T-helper 2 cell (primary cell): ENCODE measurements around the gene CFHR4.
A peak's percentile ranks its signal among the peaks of the same experiment; 100 is the strongest.
"Not testable (repeated sequence)": the region's sequence is repeated elsewhere in the genome, so short reads cannot be mapped to it uniquely, and the experiment has no call there.

Experiments
- DNase-seq, 5 experiments: peaks; one replicate each; pipeline versions ENCODE4 v3.0.0 to v3.0.0-alpha.2; 2012 to 2022
- total RNA-seq, 2 donors: gene quantifications; one replicate each; lab custom pipeline; 2026; lab: John Stamatoyannopoulos, UW

Gene CFHR4
- 0 reads per million in 2 donors for total RNA-seq

DNA sequence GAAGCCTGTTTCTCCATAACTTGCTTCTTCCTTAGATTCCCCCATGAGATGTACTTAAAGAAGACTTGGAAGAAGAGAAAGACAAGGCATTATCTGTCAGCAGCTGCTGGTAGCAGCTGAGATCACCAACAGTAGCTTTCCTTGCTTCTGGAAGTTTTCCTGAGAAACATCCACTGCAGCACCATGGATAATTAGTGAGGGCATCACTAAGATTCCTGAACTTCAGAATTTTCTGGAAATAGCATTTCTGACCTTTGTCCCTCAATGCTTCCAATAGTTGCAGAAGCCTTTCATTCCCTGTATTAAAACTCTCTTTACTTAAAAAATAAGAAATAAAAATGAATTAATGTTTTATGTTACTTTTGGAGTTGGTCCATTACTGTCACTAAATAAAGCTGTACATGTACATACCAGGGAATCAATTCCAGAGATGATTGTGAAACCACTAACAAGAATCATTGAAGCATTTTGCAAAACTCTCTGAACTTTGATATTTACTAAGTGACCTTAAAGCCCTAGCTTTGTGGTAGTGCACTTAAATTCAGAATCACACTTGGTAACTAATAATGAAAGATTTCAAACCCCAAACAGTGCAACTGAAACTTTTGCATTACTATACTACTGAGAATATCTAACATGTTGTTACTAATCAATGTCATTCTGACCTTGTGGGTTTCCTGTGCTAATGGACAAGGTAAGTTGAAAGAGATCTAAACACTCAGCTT lies at the start of gene CFHR4:
CFHR4 (plus strand) TSS at position 538 of the 725 bp plus-strand sequence; CDS start at position 637, 99 bp downstream.
- peak in 1 of 5 experiments; percentile 3 for DNase-seq

DNA sequence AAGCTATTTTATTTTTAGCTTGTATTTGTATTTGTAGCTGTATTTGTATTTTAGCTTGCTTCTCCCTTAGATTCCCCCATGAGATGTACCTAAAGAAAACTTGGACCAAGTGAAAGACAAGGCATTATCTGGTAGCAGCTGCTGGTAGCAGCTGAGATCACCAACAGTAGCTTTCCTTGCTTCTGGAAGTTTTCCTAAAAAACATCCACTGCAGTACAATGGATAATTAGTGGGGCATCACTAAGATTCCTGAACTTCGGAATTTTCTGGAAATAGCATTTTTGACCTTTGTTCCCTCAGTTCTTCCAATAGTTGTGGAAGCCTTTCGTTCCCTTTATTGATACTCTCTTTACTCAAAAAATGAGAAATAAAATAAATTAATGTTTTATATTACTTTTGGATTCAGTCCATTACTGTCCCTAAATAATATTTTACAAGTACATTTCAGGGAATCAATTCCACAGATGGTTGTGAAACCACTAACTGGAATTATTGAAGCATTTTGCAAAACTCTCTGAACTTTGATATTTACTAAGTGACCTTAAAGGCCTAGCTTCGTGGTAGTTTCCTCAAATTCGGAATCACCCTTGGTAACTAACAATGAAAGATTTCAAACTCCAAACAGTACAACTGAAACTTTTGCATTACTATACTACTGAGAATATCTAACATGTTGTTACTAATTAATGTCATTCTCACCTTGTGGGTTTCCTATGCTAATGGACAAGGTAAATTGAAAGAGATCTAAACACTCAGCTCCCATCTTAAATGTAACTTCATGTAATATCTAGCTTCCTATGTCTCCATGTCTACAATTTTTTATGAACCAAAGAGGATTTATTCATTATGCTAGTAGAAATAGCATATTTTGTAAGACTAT lies 38.0 kb upstream of the CFHR4 start:
- DNase-seq: not testable (repeated sequence)

DNA sequence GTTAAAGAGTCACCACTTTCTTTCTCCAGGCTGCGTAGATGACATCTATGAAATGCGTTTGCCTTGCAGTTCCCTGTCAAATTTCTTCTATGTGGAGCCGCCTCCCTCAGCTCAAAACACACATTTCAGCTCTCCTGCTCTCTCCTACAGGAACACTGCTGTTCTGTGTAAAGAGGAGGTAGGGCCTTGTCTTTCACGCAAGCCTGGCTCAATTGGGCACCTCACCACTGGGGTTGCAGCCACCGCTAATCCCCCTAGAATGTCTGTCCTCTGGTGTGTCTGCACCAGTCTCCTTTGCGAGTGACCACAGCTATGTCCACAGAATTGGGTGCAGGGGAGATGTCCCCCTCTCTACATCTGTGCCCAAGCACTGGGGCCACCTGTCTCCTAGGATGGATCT lies 31.8 kb upstream of the CFHR4 start:
- no peak for DNase-seq

DNA sequence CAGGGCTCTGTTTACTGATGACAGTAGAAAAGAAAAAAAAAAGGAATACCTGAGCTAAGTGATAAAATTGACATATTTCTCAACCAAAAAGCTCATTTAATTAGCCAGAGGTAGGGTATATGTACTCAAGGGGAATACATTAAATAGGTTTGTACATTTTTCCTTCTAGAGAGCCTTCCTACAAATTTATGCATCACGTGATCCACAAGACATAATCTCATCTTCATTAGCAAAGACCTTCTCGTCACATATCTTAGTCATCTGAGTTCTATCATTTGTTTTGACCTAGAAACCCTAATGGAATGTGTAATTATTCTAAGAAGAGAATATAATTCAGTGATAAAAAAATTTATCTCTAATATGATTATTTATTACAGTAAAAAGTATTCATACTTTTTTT lies 30.7 kb upstream of the CFHR4 start:
- no peak for DNase-seq

DNA sequence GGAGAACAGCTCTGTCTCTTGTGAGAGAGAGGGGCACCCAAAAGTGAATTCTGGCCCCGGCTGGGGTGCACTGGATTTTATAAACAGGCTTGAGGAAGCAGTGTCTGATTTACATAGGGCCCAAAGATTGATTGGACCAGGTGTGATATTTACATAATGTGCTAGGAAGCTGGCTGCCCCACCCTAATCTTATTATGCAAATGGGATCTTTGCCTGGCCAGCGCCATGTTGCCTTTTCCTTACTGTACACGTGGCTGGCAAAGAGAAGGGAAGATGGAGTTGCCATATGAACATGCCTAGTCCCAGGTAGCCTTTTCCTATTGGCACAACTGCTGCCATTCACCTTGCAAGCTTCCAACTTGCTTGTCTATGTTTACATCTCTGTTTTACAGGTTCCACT lies 29.0 kb upstream of the CFHR4 start:
- DNase-seq: no peak

DNA sequence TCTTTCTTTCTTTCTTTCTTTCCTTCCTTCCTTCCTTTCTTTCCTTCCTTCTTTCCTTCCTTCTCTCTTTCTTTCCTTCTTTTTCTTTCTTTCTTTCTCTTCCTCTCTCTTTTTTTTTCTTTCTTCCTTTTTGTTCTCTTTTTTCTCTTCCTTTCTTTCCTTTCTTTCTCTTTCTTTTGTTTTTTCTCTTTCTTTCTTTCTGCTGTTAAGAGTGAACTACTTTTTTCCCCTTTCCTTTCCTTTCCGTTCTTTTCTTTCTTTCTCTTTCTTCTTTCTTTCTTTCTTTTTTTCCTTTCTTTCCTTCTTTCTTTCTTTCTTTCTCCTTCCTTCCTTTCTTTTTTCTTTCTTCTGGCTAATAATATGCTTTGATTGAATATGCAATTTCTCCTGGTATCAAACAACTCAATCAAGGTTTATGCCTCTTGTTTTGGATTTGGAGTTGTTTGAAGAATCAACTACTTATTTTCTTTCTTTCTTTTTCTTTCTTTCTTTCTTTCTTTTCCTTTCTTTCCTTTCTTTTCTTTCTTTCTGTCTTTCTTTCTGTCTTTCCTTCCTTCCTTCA lies 27.4 kb upstream of the CFHR4 start:
- no peak for DNase-seq

DNA sequence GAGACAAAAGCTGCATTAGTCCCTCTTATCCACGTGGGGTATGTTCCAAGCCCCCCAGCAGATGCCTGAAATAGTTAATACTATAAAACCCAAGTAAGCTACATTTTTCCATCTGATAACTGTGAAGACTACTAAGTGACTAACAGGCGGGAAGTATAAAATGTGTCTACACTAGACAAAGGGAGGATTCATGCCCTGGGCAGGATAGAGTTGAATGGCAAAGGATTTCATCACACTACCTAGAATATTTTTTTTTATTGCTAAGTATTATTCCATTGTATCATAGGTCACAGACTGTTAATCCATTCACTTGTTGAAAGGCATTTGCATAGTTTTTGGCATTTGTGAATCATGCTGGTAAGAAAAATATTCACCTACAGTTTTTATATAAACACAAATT lies 26.4 kb upstream of the CFHR4 start:
- no peak for DNase-seq

DNA sequence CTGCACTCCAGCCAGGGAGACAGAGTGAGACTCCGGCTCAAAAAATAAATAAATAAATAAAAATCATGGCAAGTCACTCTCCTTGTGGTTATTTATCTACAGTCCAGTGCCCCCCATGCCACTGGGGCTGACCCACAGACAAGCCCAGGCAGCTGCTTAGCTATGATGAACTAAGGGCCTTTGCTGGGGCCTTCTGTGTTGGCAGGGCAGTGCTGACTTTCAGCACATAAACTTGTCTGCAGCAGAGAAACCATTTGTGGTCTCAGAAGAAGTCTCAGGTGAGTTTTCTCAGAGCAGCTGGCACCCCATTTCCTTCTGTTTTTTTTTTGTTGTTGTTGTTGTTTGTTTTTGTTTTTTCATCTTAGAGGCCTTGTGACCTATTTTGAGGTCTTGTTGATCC lies 20.9 kb upstream of the CFHR4 start:
- DNase-seq: no peak

DNA sequence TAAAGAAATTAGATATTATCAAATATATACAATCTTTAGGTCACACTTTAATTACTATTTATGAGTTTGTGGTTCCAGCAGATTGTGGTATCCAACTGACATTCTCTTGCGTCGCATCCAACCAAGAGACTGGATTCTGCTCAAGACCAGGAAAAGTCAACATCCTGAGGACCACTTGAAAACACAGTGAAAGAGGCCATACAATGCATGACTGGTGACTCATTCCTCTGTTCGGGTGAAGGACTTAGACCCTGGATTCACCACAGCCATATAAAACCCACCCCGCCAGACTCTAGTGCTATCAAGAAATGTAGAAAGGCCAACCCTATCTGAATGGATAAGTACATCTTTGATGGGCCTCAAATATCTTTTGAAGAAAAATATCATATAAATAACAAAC lies 14.5 kb upstream of the CFHR4 start:
- DNase-seq: no peak

DNA sequence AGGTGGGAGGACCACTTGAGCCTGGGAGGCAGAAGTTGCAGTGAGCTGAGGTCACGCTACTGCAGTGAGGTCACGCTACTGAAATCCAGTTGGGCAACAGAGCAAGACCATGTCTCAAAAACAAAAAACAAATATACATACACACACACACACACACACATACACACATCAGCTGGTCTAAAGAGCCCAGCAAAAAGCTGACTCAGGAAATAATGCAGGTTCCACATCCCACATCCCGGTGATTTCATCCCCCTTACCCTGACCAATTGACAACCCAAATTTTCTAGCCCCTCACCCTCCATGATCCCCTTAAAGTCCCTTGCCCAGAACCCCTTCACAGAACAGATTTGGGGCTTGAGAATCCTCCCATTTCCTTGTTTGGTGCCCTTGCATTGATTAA lies 11.9 kb upstream of the CFHR4 start:
- DNase-seq: no peak

DNA sequence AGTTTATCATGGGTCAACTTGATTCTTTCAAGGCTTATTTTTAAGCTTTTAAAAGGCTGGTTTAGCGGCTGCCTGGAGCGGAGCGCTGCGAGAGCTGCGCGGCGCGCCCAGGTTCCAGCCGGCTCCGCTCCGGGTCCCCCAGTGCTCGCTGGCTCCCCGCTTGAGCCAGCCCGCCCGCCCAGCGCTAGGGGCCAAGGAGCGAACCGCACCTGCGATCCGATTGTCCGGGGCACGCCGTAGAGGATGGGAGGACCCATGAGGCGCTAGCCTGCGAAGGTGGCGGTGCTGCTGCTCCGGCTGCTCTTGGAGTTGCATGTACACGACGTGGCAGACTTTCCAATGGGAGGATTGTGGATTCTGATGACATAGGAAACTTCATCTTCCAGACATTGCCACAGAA lies 9.9 kb upstream of the CFHR4 start:
- no peak for DNase-seq

DNA sequence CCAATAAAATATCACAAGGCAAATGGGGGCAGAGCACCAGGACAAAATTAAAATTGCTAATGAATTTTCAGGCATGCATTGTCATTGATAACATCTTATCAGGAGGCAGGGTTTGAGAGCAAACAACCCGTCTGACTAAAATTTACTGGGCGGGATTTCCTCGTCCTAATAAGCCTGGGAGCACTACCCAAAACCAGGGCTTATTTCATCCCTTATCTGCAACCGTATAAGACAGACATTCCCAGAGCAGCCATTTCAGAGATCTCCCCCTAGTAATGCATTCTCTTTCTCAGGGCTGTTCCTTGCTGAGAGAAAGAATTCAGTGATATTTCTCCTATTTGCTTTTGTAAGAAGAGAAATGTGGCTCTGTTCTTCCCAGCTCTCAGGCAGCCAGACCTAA lies 1.3 kb upstream of the CFHR4 start:
- DNase-seq: not testable (repeated sequence)

DNA sequence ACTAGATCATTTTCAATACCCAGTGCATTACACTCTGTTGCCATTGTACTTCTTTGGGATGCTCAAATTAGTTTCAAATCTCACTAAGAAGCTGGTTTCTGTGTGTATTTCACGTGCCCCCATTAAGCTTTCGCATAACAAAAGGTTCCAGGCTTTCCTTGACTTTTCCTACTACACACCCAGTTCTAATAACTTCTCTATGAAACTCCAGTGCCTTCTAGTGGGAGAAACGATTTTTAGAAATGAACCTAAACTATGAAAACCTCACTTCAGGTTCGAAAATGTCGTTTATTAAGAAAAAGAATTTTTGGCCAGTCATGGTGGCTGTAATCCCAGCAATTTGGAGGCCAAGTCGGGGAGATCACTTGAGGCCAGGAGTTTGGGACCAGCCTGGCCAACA lies 2.8 kb downstream of the CFHR4 start:
- DNase-seq: no peak

DNA sequence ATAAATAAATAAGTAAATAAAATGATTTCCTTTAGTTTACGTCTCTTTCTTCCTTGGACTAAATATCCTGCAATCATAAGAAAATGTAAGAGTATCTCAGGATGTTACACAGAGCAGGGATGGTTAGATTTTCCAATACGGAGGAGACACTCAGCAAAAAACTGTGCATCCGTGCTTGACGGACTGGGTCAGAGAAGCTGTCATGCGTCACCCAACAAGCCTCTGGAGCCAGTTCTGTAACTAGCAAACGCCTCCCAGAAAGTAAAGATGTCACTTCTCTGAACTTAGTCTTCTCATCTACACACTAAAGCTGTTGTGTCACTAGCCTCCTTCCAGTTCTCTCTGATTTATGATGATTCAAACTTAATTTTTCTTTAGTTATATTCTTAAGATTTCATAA lies 3.4 kb downstream of the CFHR4 start:
- no peak for DNase-seq

DNA sequence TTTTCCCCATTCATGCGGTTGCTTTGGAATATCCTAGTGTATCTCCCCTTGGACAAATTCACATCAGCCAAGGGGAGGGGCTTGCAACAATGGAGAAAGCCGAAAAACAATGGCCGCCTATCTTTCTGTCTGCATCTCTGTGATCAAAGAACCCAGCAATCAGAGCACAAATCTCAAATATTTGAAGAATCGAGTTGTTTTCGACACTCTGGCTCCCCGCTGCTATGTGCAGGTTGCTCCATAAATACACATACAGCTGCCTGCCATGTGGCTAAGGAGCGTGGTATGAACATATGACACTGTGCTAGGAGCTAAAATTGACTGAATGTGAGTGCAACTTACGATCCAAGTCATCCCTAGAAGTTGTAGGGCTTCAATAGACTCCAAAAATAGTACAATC lies 8.5 kb downstream of the CFHR4 start:
- no peak for DNase-seq

DNA sequence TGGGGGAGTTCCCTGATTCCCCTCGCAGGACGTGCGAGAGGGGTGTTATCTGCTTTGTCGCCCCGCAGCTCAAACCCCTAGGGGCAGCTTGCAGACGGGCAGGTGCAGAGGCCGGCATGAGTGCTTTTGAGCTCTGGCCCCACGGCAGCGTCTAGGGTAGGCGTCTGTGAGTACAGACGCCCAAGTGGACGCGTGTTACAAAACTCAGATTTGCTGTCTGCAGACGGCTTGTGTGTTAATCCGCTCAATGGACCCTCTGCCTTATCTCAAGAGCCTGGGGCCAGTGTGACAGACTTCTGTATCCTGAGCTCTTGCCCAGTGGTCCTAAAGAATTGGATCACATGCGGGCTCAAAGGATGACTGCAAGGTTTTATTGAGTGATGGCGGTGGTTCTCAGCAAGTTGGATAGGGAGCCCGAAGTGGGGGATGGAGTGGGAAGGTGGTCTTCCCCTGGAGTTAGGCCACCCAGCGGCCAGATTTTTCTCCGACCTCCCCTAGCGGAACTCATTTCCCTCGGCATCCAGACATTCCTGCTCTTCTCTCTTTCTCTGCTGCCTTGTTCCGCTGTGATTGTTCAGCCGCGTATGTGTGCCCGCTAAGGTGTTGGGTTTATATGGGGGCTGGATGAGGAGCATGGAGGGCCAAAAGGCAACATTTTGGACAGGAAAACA lies 9.4 kb downstream of the CFHR4 start:
- no peak for DNase-seq

DNA sequence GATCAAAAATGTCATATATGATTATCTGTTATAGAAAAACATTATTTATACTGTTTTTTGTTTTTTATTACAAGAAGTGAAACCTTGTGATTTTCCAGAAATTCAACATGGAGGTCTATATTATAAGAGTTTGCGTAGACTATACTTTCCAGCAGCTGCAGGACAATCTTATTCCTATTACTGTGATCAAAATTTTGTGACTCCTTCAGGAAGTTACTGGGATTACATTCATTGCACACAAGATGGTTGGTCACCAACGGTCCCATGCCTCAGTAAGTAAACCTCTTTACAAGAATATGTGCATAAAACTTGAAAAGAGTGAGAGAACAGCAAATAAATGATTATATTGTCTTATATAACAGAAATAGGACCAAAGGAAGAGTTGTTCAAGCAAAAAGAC lies 14.5 kb downstream of the CFHR4 start:
- DNase-seq: no peak

DNA sequence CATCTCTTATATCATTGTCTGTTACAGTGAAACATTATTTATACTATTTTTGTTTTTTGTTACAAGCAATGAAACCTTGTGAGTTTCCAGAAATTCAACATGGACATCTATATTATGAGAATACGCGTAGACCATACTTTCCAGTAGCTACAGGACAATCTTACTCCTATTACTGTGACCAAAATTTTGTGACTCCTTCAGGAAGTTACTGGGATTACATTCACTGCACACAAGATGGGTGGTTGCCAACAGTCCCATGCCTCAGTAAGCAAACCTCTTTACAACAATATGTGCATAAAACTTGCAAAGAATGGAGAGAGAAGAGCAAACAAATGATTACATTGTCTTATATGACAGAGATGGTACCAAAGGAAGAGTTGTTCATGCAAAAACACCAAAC lies 22.4 kb downstream of the CFHR4 start:
- DNase-seq: no peak

DNA sequence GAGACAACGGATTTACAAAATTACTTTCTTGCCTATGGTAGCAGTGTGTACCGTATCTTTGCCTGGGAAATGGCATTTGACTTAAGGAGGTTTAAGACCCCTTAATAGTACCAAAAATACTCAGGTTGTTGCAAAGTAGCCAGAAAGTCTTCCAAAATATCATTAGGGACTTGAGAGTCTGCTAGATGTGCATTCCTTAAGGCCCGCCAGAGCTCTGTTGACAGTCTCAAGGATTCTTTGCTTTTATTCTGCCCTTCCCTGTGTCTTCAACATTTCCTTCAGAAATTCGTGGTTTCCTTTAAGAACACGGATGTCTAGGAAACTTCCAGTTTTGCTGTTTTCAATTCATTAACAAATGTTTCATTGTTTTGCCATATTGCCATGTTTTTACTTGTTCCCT lies 24.4 kb downstream of the CFHR4 start:
- DNase-seq: not testable (repeated sequence)

DNA sequence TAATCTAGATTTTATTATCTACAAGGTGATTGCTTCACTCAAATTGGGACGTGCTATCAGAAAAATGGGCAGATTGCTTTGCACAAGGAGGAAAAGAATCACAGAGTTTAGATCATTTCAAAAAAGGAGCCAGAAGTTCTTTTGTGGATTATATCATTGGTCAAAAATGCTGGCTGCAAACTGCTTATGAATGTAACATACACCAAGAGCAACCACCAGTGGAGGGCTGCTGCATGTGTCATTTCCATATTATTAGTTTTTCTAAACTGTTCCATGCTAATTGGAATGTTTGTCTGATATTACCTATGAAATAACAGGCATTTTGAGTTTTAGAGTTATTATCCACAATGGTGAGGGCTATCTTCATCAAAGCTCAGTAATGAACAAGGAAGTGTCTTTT lies 39.0 kb downstream of the CFHR4 start:
- DNase-seq: not testable (repeated sequence)

DNA sequence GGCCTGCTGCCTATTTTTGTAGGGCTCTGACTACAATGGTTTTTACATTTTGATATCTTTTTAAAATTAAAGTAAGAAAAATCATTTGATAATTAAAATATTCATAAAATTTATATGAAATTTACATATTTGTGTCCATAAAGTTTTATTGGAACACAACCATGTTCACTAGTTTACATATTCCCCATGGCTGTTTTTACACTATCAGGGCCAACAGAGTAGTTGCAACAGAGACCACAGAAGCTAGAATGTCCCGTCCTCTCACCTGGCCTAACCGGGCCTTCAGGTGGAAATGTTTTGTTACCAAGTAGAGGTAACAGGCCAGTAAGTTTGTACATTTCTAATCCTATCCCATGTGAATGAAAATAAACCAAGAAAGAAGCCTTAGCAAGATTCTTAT lies 45.0 kb downstream of the CFHR4 start:
- DNase-seq: not testable (repeated sequence)

DNA sequence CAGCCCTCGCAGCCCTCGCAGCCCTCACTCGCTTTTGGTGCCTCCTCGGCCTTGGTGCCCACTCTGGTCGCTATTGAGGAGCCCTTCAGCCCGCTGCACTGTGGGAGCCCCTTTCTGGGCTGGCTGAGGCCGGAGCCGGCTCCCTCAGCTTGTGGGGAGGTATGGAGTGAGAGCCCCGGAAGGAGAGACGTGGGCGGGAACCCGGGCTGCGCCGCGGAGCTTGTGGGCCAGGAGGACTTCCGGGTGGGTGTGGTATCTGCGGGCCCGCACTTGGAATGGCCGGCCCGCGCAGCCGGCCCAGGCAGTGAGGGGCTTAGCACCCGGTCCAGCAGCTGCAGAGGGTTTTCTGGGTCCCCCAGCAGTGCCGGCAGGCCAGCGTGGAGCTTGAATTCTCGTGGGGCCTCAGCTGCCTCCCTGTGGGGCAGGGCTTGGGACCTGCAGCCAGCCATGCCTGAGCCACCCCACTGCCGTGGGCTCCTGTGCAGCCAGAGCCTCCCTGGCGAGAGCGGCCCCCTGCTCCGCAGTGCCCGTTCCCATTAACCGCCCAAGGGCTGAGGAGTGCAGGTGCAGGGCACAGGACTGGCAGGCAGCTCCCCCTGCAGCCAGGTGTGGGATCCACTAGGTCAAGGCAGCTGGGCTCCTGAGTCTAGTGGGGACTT lies 45.8 kb downstream of the CFHR4 start:
- DNase-seq: no peak

DNA sequence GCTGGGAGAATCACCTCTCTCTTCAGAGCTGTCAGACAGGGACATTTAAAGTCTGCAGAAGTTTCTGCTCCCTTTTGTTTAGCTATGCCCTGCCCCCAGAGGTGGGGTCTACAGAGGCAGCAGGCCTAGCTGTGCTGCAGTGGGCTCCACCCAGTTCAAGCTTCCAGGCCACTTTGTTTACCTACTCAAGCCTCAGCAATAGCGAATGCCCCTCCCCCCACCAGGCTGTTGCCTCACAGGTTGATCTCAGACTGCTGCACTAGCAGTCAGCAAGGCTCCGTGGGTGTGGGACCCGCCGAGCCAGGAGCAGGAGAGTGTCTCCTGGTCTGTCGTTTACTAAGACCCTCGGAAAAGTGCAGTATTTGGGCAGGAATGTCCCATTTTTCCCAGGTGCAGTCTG lies 53.6 kb downstream of the CFHR4 start:
- DNase-seq: not testable (repeated sequence)
